KOPT-K1 (cell line): ENCODE results near the gene CHAF1A.
A peak's percentile ranks its signal among the peaks of the same experiment; 100 is the strongest.

Experiments
- H3K27ac ChIP-seq: fragments of 200-600 bp; sonication (generic); 2 replicates; pipeline ENCODE4 v1.5.1; 2016; ENCODE audit warnings: antibody characterized with exemption, mild to moderate bottlenecking, low read depth, low read length; ENCODE audit not compliant: poor library complexity, severe bottlenecking
- H3K36me3 ChIP-seq: fragments of 200-600 bp; sonication (generic); 2 replicates; pipeline ENCODE4 v1.5.1; 2017; ENCODE audit warnings: antibody characterized with exemption, mild to moderate bottlenecking, low read length, moderate library complexity; ENCODE audit not compliant: insufficient read depth
- H3K9me3 ChIP-seq: fragments of 200-600 bp; sonication (generic); 2 replicates; pipeline ENCODE4 v1.5.1; 2017; ENCODE audit warnings: antibody characterized with exemption, low read length, mild to moderate bottlenecking; ENCODE audit not compliant: insufficient read depth, poor library complexity, severe bottlenecking

CHAF1A gene

GRCh38 chr19:4402171-4403004 lies at the start of gene CHAF1A:
Gene CHAF1A (plus strand): TSS chr19:4402640. CDS start chr19:4402763, 123 bp downstream.
- peaks cover 39% of the 10 kb centered on the region for H3K36me3 ChIP-seq
- H3K9me3 ChIP-seq, result no peaks in the 10 kb centered on the region
- H3K27ac ChIP-seq, result peak within 1 kb of the TSS; percentile 92

GRCh38 chr19:4352701-4353121 lies 49.7 kb upstream of the CHAF1A start:
- Histone ChIP-seq H3K27ac (no peak overlapping the region), H3K9me3 (no peaks in the 10 kb centered on the region), H3K36me3 (peaks cover 38% of the 10 kb centered on the region; the same call in 1 of the 2 replicates)

GRCh38 chr19:4354282-4354681 lies 48.2 kb upstream of the CHAF1A start:
- Histone ChIP-seq H3K36me3 (peaks cover 48% of the 10 kb centered on the region; the same call in 1 of the 2 replicates), H3K27ac (no peak overlapping the region), H3K9me3 (no peaks in the 10 kb centered on the region)

- no peak overlapping the region for H3K27ac ChIP-seq
- H3K9me3 ChIP-seq, result no peaks in the 10 kb centered on the region
- peaks cover 53% of the 10 kb centered on the region; the same call in 1 of the 2 replicates for H3K36me3 ChIP-seq
These were observed 47.5 kb upstream of the CHAF1A start for GRCh38 chr19:4354897-4355296.

GRCh38 chr19:4357095-4357797 lies 45.2 kb upstream of the CHAF1A start:
- H3K36me3 ChIP-seq, result peaks cover 68% of the 10 kb centered on the region
- no peak overlapping the region for H3K27ac ChIP-seq
- H3K9me3 ChIP-seq, result no peaks in the 10 kb centered on the region

- Histone ChIP-seq H3K9me3 (no peaks in the 10 kb centered on the region), H3K36me3 (peaks cover 75% of the 10 kb centered on the region), H3K27ac (no peak overlapping the region)
These were observed 44.5 kb upstream of the CHAF1A start for GRCh38 chr19:4357921-4358326.

GRCh38 chr19:4358709-4359626 lies 43.5 kb upstream of the CHAF1A start:
- no peaks in the 10 kb centered on the region for H3K9me3 ChIP-seq
- no peak overlapping the region for H3K27ac ChIP-seq
- H3K36me3 ChIP-seq, result peaks cover 80% of the 10 kb centered on the region

- H3K9me3 ChIP-seq, result no peaks in the 10 kb centered on the region
- no peak overlapping the region for H3K27ac ChIP-seq
- peaks cover 83% of the 10 kb centered on the region for H3K36me3 ChIP-seq
These were observed 42.8 kb upstream of the CHAF1A start for GRCh38 chr19:4359627-4360000.

- Histone ChIP-seq H3K27ac (no peak overlapping the region), H3K9me3 (no peaks in the 10 kb centered on the region), H3K36me3 (peaks cover 86% of the 10 kb centered on the region)
These were observed 42.3 kb upstream of the CHAF1A start for GRCh38 chr19:4360081-4360569.

- peaks cover 91% of the 10 kb centered on the region for H3K36me3 ChIP-seq
These were observed 41.7 kb upstream of the CHAF1A start for GRCh38 chr19:4360641-4361151.

GRCh38 chr19:4361152-4362046 lies 41.0 kb upstream of the CHAF1A start:
- Histone ChIP-seq H3K27ac (no peak overlapping the region), H3K9me3 (no peaks in the 10 kb centered on the region), H3K36me3 (peaks cover 94% of the 10 kb centered on the region)

More at GRCh38 chr19:4360641-4361151, 41.7 kb upstream of the CHAF1A start:
- H3K27ac ChIP-seq, result no peak overlapping the region
- no peaks in the 10 kb centered on the region for H3K9me3 ChIP-seq

- peaks cover 93% of the 10 kb centered on the region for H3K36me3 ChIP-seq
- no peak overlapping the region for H3K27ac ChIP-seq
- H3K9me3 ChIP-seq, result no peaks in the 10 kb centered on the region
These were observed 40.2 kb upstream of the CHAF1A start for GRCh38 chr19:4362101-4362828.

- Histone ChIP-seq H3K9me3 (no peaks in the 10 kb centered on the region), H3K36me3 (peaks cover 86% of the 10 kb centered on the region), H3K27ac (no peak overlapping the region)
These were observed 39.5 kb upstream of the CHAF1A start for GRCh38 chr19:4362831-4363545.
